ENCODE data around the gene MRPL58. TPM values are rescaled to one million over a fixed set of nuclear protein-coding genes. Genes with fewer than 3 reads are reported as not detected.

MRPL58 gene
- total RNA-seq, 1 donor from 2014 or later = 31.8 TPM

GRCh38 chr17:75059369-75060345, 47.2 kb downstream of the MRPL58 start:
- Mint-ChIP-seq H3K36me3 (ENCODE audit: low read depth) (peaks cover 66% of the 10 kb centered on the region), H3K4me3 (no peak overlapping the region), H3K9me3 (no peaks in the 10 kb centered on the region), H3K27ac (no peak overlapping the region), H3K4me1 (no peaks in the 10 kb centered on the region), H3K27me3 (no peaks in the 10 kb centered on the region)
- DNase-seq (no peak), ATAC-seq (ENCODE audit: low read depth) (no peak)
- ChIA-PET CTCF (interaction anchor here (0.6 to 3.3 kb wide), 8 partner anchors 46 to 736 kb away, joined by 3 to 25 read pairs (median 3); no protein-coding TSS in a partner anchor), POLR2A (interaction anchor here (0.7 to 1.3 kb wide), 2 partner anchors 33 to 112 kb away, joined by 3 to 4 read pairs; no protein-coding TSS in a partner anchor)
- TF ChIP-seq, protein P1, sequence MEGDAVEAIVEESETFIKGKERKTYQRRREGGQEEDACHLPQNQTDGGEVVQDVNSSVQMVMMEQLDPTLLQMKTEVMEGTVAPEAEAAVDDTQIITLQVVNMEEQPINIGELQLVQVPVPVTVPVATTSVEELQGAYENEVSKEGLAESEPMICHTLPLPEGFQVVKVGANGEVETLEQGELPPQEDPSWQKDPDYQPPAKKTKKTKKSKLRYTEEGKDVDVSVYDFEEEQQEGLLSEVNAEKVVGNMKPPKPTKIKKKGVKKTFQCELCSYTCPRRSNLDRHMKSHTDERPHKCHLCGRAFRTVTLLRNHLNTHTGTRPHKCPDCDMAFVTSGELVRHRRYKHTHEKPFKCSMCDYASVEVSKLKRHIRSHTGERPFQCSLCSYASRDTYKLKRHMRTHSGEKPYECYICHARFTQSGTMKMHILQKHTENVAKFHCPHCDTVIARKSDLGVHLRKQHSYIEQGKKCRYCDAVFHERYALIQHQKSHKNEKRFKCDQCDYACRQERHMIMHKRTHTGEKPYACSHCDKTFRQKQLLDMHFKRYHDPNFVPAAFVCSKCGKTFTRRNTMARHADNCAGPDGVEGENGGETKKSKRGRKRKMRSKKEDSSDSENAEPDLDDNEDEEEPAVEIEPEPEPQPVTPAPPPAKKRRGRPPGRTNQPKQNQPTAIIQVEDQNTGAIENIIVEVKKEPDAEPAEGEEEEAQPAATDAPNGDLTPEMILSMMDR (IDR thresholded peaks at IDR 0.05) = no peak
- intact Hi-C loops (cut with micrococcal nuclease) = loop anchor here (5.0 kb wide), 1 partner anchor 123 kb away; the partner anchor contains the start of gene SUMO2

DNA sequence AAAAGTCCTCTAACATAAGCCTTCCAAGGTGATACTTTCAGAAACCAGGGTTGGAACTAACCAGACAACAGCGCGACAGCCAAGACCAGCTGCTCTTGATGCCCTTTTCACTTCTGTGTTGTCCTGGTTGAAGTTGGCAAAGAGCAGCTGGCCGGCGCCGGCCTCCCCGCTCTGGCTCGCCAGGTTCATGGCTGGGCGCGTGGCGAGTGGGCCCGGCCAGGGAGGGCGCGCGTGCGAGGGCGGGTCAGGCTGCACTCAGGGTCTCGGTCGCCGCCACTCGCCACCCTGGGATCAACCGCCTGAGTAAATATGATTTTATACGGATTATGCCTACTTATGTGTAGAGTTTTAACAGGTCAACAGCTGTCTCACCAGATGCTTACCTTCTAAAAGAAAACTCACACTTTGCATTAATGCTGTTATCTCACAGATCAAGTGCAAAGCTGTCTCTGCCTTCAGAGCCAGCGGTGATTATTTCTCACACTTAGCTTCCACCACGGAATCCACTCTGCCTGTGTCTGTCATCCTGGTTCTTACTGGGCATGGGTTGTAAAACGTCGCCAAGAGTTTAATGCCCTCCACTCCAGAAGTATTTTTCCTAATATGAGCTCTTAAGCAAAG, 48.1 kb downstream of the MRPL58 start:
- Mint-ChIP-seq H3K27ac (no peak overlapping the region), H3K4me3 (no peak overlapping the region), H3K27me3 (no peaks in the 10 kb centered on the region), H3K36me3 (ENCODE audit: low read depth) (peaks cover 68% of the 10 kb centered on the region), H3K4me1 (no peaks in the 10 kb centered on the region), H3K9me3 (no peaks in the 10 kb centered on the region)
- TF ChIP-seq, protein P1 (IDR thresholded peaks at IDR 0.05) = no peak
- DNase-seq (no peak), ATAC-seq (ENCODE audit: low read depth) (no peak)
- intact Hi-C loops (cut with micrococcal nuclease) = loop anchor here (5.0 kb wide), 1 partner anchor 122 kb away; the partner anchor contains the start of gene SUMO2
- ChIA-PET POLR2A (interaction anchor here (0.7 to 1.2 kb wide), 3 partner anchors 26 to 40 kb away, joined by 3 read pairs; no protein-coding TSS in a partner anchor), CTCF (interaction anchor here (0.6 to 3.3 kb wide), 9 partner anchors 9 to 735 kb away, joined by 3 to 25 read pairs (median 3); partner anchors contain the start of genes ATP5PD and KCTD2)

GRCh38 chr17:75061055-75061438, 48.6 kb downstream of the MRPL58 start:
- peaks cover 65% of the 10 kb centered on the region for H3K36me3 Mint-ChIP-seq (ENCODE audit: low read depth)
- intact Hi-C loops (cut with micrococcal nuclease) = loop anchor here (5.0 kb wide), 1 partner anchor 121 kb away; the partner anchor contains the start of gene SUMO2
- POLR2A ChIA-PET = interaction anchor here (0.7 to 1.2 kb wide), 2 partner anchors 27 to 40 kb away, joined by 3 read pairs; no protein-coding TSS in a partner anchor

GRCh38 chr17:75061618-75062017, 49.1 kb downstream of the MRPL58 start:
- no peak overlapping the region for H3K27ac Mint-ChIP-seq
- no peaks in the 10 kb centered on the region for H3K4me1 Mint-ChIP-seq
- no peaks in the 10 kb centered on the region for H3K27me3 Mint-ChIP-seq
- H3K9me3 Mint-ChIP-seq = no peaks in the 10 kb centered on the region
- peaks cover 59% of the 10 kb centered on the region for H3K36me3 Mint-ChIP-seq (ENCODE audit: low read depth)
- no peak overlapping the region for H3K4me3 Mint-ChIP-seq
- ATAC-seq (ENCODE audit: low read depth) (no peak), DNase-seq (no peak)
- TF ChIP-seq, protein P1 (IDR thresholded peaks at IDR 0.05) = no peak
- ChIA-PET CTCF (interaction anchor here (0.9 to 3.3 kb wide), 3 partner anchors 52 to 139 kb away, joined by 5 to 25 read pairs (median 13); no protein-coding TSS in a partner anchor), POLR2A (interaction anchor here (1.2 kb wide), 1 partner anchor 27 kb away, joined by 3 read pairs; no protein-coding TSS in a partner anchor)
- intact Hi-C loops (cut with micrococcal nuclease) = loop anchor here (5.0 kb wide), 1 partner anchor 121 kb away; the partner anchor contains the start of gene SUMO2

More at GRCh38 chr17:75061055-75061438, 48.6 kb downstream of the MRPL58 start:
- H3K4me1 Mint-ChIP-seq = no peaks in the 10 kb centered on the region
- TF ChIP-seq, protein P1 (IDR thresholded peaks at IDR 0.05) = no peak
- DNase-seq = no peak
- no peaks in the 10 kb centered on the region for H3K27me3 Mint-ChIP-seq
- H3K9me3 Mint-ChIP-seq = no peaks in the 10 kb centered on the region
- no peak overlapping the region for H3K27ac Mint-ChIP-seq
- H3K4me3 Mint-ChIP-seq = no peak overlapping the region
- CTCF ChIA-PET = interaction anchor here (0.9 to 3.3 kb wide), 5 partner anchors 9 to 140 kb away, joined by 3 to 25 read pairs (median 5); partner anchors contain the start of genes ATP5PD and KCTD2
- no peak for ATAC-seq (ENCODE audit: low read depth)
